A673 (cell line): ENCODE measurements around the gene KIF4A. TPM values are rescaled to one million over a fixed set of nuclear protein-coding genes. Genes with fewer than 3 reads are reported as not detected.

Experiments
- BruUV-seq: library from RNA; stranded (reverse); fragments of 400-500 nt; replicated peaks from 2 replicates; lab custom pipeline; 2021; lab: Mats Ljungman, UMichigan
- CTCF ChIA-PET: fragments of 300-600 bp; sonication (Branson Sonifier 250); formaldehyde crosslinking; loops from one replicate; lab custom pipeline; 2022; ENCODE audit warnings: antibody characterized with exemption; lab: Charles Lee
- POLR2A ChIA-PET: fragments of 300-600 bp; sonication (Branson Sonifier 250); formaldehyde crosslinking; loops from one replicate; lab custom pipeline; 2022; ENCODE audit warnings: antibody characterized with exemption; ENCODE audit not compliant: low non-redundant PET; lab: Charles Lee
- DNase-seq: peaks from one replicate; pipeline ENCODE4 v3.0.0-alpha.2; 2015; ENCODE audit warnings: low spot score
- H3K27ac ChIP-seq: fragments of 200-600 bp; sonication (generic); 2 replicates; pipeline ENCODE4 v1.5.1; 2016; ENCODE audit warnings: mixed run types, low read depth, mild to moderate bottlenecking, mixed read lengths, antibody characterized with exemption, low read length; ENCODE audit not compliant: poor library complexity, severe bottlenecking
- H3K27me3 ChIP-seq: fragments of 200-600 bp; sonication (generic); replicated peaks from 2 replicates; pipeline ENCODE4 v1.6.1; 2017; ENCODE audit warnings: mixed run types, low read depth, mild to moderate bottlenecking, mixed read lengths, antibody characterized with exemption, low read length; ENCODE audit not compliant: insufficient read depth, poor library complexity
- H3K36me3 ChIP-seq: fragments of 200-600 bp; sonication (generic); 2 replicates; pipeline ENCODE4 v1.6.1; 2016; ENCODE audit warnings: mixed run types, mild to moderate bottlenecking, mixed read lengths, antibody characterized with exemption, low read length; ENCODE audit not compliant: insufficient read depth, poor library complexity, severe bottlenecking
- H3K4me1 ChIP-seq: fragments of 200-600 bp; sonication (generic); 2 replicates; pipeline ENCODE4 v1.6.1; 2017; ENCODE audit warnings: mixed run types, mild to moderate bottlenecking, mixed read lengths, antibody characterized with exemption, low read length; ENCODE audit not compliant: insufficient read depth, poor library complexity, severe bottlenecking
- H3K4me3 ChIP-seq: fragments of 200-600 bp; sonication (generic); 2 replicates; pipeline ENCODE4 v1.5.1; 2016; ENCODE audit warnings: low read depth, mixed run types, mild to moderate bottlenecking, mixed read lengths, low read length; ENCODE audit not compliant: poor library complexity, severe bottlenecking
- H3K9me3 ChIP-seq: fragments of 200-600 bp; sonication (generic); 2 replicates; pipeline ENCODE4 v1.6.1; 2016; ENCODE audit warnings: mixed run types, low read depth, mild to moderate bottlenecking, mixed read lengths, antibody characterized with exemption, low read length; ENCODE audit not compliant: poor library complexity, severe bottlenecking
- CTCF ChIP-seq: fragments of 300-800, 200-600 bp; sonication (generic); conservative IDR thresholded peaks from 2 replicates; pipeline ENCODE4 v1.5.1; 2017; ENCODE audit warnings: low read depth, mild to moderate bottlenecking, antibody characterized with exemption, low read length, moderate library complexity, mixed read lengths
- EZH2 ChIP-seq: fragments of 200-600 bp; sonication (generic); IDR thresholded peaks from 2 replicates; pipeline ENCODE4 v1.6.1; 2017; ENCODE audit warnings: borderline replicate concordance, low read depth, mild to moderate bottlenecking, mixed read lengths, antibody characterized with exemption, low read length; ENCODE audit not compliant: poor library complexity, severe bottlenecking
- intact Hi-C: fragments of 100-400 bp; cut with micrococcal nuclease; formaldehyde crosslinking; loops from one replicate; pipeline ENCODE4 v1.10.0; 2022; ENCODE audit not compliant: unreplicated experiment
- total RNA-seq: library from RNA; stranded (reverse); gene quantifications from 2 replicates; pipeline ENCODE4 v1.2.3, GENCODE V29; 2021

The KIF4A gene
- total RNA-seq, 1 experiment from 2014 or later: 76.7 TPM

- ChIA-PET CTCF (no interaction called here), POLR2A (no interaction called here)
- BruUV-seq: no TSS peak
- TF ChIP-seq EZH2 (no peak), CTCF (no peak)
- no peaks in the 10 kb centered on the region for H3K4me1 ChIP-seq
- H3K9me3 ChIP-seq: no peaks in the 10 kb centered on the region
- no peak overlapping the region for H3K27ac ChIP-seq
- H3K27me3 ChIP-seq: no peaks in the 10 kb centered on the region
- no peak for DNase-seq
- no peak overlapping the region for H3K4me3 ChIP-seq
- intact Hi-C loops: loop anchor here (5.0 kb wide), 1 partner anchor 155 kb away; no protein-coding TSS in a partner anchor
- H3K36me3 ChIP-seq: peaks cover 9% of the 10 kb centered on the region
Measured at GRCh38 chrX:70352496-70352895, 62.6 kb downstream of the KIF4A start.

GRCh38 chrX:70353514-70353913, 63.6 kb downstream of the KIF4A start:
- CTCF ChIA-PET: no interaction called here
- H3K9me3 ChIP-seq: no peaks in the 10 kb centered on the region

GRCh38 chrX:70354716-70355115, 64.8 kb downstream of the KIF4A start:
- Histone ChIP-seq H3K36me3 (peaks cover 9% of the 10 kb centered on the region), H3K4me3 (no peak overlapping the region), H3K9me3 (no peaks in the 10 kb centered on the region), H3K27ac (no peak overlapping the region), H3K27me3 (no peaks in the 10 kb centered on the region), H3K4me1 (no peaks in the 10 kb centered on the region)
- POLR2A ChIA-PET: no interaction called here
- TF ChIP-seq EZH2 (no peak), CTCF (no peak)
- no peak for DNase-seq
- intact Hi-C loops: loop anchor here (5.0 kb wide), 1 partner anchor 153 kb away; no protein-coding TSS in a partner anchor
- CTCF ChIA-PET: no interaction called here
- no TSS peak for BruUV-seq

More at GRCh38 chrX:70353514-70353913, 63.6 kb downstream of the KIF4A start:
- Histone ChIP-seq H3K4me3 (no peak overlapping the region), H3K36me3 (peaks cover 9% of the 10 kb centered on the region), H3K4me1 (no peaks in the 10 kb centered on the region), H3K27me3 (no peaks in the 10 kb centered on the region), H3K27ac (no peak overlapping the region)
- TF ChIP-seq EZH2 (no peak), CTCF (no peak)
- no peak for DNase-seq
- no TSS peak for BruUV-seq
- intact Hi-C loops: loop anchor here (5.0 kb wide), 1 partner anchor 154 kb away; no protein-coding TSS in a partner anchor
- POLR2A ChIA-PET: no interaction called here
